ENCODE results near the gene MORN4.
"Not testable (repeated sequence)": the region's sequence is repeated elsewhere in the genome, so short reads cannot be mapped to it uniquely, and the experiment has no call there.

The MORN4 gene

DNA sequence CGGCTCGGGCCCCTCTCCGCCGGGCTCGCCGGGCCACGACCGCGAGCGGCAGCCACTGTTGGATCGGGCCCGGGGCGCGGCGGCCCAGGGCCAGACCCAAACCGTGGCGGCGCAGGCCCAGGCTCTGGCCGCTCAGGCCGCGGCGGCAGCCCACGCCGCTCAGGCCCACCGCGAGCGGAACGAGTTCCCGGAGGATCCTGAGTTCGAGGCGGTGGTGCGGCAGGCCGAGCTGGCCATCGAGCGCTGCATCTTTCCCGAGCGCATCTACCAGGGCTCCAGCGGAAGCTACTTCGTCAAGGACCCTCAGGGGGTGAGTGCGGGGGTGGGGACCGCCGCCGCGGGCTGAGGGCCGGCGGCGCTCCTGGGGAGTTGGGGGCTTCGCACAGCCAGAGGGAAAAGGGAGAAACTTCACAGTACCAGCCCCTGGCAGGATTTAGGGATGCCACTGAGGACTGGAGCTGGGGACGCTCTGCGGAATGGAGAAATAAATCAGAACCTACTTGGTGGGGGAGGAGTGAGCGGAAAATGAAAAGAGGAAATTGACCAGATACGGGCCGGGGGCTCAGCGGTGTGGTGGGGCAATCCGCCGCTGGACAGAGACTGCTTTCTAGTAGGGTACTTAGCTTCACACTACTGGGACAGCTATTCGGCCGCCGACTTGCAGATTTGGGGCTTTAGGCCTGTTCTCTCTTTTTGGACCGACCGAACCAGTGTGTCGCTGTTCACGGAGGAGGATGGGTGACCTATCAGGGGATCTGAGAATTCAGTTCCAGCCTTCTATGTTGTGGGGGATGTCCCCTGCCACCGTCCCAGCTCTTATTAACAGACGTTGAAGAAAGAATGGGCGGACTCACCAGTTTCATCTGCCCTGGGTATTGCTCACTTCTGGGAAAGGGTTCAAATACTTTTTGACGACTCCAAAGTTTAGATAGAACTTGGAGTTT, 7.8 kb upstream of the MORN4 start:
- peak in 1 of 2 experiments; percentile 45 for DNase-seq

DNA sequence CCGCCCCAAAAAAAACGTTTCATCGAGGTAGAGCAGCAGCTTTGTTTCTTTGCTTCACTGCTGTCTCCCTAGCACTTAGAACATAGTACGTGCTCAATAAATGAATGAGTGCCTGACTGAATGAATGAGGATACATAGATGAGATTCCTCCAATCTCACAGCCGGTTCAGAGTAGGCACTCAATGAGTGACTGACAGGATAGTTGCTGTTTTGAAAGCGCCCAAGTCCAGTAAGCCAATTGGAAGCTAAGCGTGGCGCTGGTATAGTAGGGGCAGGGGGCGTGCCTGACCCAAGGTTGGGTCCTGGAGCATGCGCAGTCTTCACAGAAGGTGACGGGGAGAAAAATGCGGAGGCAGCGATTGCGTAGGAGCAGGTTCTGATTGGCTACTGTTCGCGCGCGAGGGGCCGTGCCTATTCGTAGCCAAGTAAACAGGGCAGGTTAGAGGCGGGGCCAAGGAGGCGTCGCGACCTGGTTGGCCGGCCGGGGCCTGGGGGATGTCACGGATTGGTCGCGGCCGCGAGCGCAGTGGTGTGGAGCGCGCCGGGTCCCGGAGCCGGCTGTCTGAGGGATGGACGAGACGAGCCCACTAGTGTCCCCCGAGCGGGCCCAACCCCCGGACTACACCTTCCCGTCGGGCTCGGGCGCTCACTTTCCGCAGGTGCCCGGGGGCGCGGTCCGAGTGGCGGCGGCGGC, 7.0 kb upstream of the MORN4 start, which contains the start of gene PI4K2A:
Gene PI4K2A (plus strand): TSS at position 498 of the 694 bp plus-strand sequence. CDS start 72 bp downstream, at position 570.
- peak; percentile 96 to 98 for DNase-seq

DNA sequence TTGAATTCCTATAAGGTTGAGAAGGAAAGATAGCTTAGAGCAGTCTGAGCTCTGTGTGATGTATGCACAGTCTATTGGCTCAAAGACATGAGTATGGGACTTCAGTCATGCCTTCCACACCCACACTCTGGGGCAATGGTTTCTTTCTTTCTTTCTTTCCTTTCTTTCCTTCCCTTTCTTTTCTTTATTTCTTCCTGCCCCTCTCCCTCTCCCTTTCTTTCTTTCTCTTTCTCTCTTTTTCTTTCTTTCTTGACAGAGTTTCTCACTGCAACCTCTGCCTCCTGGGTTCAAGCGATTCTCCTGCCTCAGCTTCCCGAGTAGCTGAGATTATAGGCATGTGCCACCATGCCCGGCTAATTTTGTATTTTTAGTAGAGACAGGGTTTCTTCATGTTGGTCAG, 5.8 kb upstream of the MORN4 start:
- DNase-seq: not testable (repeated sequence)

DNA sequence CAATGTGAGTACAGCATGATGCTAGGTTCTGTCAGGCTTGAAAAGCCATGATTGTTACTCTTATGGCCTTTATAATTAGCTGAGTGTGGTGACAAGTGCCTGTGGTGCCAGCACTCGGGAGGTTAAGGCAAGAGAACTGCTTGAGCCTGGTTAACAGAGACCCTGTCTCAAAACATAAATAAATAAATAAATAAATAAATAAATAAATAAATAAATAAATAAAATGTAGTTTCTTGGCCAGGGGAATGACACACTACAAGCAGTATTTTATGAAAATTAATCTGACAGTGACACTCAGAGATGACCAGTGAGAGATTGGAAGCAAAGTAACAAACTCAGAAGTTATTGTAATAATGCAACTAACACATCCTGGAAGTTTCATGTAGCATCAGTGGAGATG, 2.3 kb upstream of the MORN4 start:
- DNase-seq: no peak

DNA sequence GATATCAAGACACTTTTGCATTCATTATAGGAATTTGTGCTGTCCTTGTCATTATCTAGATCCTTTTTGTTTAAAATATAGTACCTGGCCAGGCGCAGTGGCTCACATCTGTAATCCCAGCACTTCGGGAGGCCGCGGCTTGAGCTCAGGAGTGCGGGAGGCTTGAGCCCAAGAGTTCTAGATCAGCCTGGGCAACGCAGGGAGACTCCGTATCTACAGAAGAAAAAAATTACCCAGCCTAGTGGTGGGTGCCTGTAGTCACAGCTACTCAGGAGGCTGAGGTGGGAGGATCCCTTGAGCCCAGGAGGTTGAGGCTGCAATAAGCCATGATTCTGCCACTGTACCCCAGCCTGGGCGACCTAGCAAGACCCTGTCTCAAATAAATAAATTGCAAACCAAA, 621 bp upstream of the MORN4 start:
- peak in 1 of 2 experiments; percentile 27 for DNase-seq

DNA sequence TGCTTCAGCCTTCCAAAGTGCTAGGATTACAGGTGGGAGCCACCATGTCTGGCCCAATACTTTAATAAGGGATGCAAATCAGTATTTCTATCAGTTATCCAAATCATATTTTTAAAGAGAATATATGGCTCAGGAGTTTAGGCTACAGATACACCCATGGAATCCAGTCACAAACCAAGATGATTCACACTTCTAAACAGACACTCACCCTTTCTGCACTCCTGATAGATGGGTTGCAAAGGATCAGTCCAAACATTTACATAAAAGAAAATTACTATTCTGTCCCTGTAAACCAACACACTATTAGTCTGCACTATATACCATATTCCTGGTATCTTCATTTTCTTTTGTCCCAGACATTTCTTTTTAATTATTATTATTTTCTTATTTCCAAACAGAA, 2.2 kb downstream of the MORN4 start:
- no peak for DNase-seq

DNA sequence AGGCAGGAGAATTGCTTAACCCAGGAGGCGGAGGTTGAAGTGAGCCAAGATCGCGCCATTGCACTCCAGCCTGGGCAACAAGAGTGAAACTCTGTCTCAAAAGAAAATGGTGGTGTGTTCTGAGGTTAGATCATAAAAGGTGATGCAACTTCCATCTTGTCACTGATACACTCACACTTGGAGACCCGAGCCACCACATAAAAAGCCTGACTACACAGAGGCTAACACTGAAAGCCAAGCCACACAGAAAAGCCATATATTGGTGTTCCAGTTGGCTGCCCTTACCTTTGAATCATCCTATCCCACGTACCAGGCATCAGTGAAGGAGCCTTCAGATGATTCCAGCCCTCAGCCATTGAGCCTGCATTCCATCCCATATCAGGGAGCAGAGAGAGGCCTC, 4.0 kb downstream of the MORN4 start:
- DNase-seq: no peak

DNA sequence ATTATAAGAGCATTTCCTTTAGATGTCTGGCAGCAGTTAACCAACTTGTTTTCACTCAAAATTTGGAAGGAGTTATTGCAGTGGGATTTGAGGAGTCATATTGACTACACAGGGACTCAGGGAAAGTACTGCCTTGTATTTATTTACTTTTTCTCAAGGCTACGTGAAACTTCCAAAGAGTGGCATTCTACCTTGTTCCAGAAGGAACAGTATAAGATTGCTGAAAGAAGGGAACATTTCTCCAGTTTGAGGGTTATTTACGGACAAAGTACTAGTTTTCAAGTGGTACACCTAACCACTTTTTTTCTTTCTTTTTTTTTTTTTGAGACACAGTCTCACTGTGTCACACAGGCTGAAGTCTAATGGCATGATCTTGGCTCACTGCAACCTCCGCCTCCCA, 5.1 kb downstream of the MORN4 start:
- DNase-seq: no peak

DNA sequence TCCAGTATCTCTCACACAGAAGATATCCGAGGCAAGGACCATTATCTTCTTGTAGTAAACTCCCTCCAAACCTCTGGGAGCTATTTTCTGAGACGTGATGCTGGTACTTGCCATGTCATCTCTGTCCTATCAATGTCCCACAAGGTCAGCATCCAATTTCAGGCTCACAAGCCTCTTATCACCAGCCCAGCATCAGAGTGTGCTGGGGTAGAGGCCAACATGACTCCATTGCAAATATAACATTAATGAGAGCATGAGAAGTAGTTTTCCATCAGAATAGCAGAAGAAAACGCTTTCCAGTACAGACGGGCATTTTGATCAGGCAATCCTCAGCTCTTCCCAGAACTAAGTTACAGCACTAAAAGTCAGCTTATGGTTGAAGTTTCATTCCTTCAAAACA, 5.6 kb downstream of the MORN4 start:
- no peak for DNase-seq

DNA sequence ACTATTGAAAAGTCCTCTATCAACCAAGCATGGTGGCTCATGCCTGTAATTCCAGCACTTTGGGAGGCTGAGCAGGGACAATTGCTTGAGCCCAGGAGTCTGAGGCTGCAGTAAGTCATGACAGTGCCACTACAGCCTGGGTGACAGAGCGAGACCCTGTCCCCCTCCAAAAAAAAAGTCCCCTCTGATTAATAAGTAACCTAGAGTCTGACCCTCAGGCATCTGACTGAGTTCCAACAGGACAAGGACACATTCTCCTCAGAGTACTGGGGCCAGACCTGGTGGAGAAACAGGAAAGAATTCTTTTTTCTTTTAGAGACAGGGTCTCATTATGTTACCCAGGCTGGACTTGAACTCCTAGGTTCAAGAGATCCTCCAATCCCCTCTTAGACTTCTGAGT, 10.0 kb downstream of the MORN4 start:
- DNase-seq: no peak

DNA sequence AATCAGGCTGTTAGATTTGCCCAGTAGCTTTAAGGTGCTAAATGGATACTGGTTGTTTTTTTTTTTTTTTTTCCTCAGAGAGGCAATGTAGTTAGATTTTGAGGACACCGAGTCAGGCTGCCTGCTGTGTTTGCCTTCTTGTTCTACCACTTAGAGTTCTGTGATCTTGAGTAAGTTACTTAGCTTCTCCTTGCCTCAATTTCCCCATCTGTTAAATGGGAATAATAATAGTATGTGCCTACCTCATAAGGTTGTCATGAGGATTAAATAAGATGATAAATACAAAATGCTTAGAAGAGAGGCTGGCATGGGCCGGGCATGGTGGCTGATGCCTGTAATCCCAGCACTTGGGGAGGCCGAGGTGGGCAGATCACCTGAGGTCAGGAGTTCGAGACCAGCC, 14.6 kb downstream of the MORN4 start:
- no peak for DNase-seq

DNA sequence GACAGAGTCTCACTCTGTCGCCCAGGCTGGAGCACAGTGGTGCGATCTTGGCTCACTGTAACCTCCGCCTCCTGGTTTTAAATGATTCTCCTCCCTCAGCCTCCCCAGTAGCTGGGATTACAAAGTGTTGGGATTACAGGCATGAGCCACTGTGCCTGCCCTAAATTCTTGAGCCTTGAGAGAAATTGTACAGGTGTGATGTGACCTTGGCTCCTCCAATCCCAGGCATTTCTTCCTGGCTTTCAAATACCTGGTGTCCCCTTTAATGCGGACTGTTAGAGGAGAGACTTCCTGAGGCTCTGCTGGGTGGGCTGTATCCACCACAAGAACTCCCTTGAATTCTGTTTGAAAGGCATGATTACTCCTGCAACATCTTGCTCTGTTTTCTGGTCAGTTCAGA, 15.0 kb downstream of the MORN4 start:
- DNase-seq: no peak

DNA sequence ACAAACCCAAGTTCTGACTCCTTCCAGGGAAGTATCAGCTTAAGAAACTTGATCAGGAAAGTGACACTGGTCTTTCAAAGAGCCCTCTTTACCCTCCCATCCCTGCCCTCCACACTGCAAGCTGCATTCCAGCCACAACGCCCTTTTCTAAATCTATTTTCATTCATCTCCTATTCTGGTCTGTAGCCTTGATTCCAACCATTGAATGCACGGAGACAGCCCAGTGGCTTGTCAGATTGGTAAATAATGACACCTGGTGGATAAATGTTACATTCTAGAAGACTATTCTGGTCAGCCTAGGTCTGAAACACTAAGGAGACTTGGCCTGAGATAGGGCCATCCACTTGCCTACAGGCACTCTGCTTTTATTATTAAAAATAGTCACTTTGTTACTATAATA, 20.9 kb downstream of the MORN4 start:
- peak in 1 of 2 experiments; percentile 31 for DNase-seq

DNA sequence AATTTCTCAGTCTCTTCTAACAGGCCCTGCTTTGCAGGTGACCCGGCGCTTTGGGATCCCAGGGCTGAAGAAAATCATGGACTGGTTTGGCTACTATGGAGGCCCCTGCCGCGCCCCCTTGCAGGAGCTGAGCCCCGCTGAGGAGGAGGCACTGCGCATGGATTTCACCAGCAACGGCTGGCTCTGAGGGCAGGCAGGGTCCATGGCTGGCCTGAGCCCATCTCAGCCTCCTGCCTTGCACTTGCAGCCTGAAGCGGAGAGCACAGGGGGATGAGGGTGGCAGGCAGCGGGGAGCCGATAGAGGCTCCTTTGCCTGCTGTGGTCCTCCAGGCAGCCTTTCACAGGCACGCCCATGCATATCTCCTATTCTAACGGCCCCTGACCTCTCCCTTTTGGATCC, 21.8 kb downstream of the MORN4 start:
- no peak for DNase-seq

DNA sequence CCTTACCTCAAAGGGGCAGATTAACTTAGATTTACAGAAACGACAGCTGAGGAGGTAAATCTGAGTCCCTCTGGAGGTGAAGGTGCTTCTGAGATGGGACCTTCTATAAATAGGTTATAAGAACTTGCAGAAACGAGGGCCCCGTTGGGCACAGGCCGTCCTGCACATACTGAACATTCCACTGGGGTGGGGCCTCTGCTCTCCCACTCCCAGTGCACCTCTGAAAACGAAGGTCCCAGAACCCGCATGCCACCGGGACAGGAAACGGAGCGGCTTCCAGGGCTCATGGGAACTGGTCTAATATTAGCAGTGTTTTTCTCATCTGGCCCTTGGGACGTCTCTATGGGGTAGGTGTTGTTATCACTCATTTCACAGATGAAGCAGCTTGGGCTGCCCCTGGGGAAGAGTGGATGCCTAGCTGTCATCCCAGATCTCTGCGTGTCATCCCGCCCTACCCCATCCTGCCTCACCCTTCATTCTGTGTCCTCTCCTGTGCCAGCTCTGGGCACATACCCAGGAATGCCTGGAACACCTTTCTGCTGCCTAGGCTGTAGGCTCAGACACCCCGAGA, 24.2 kb downstream of the MORN4 start:
- no peak for DNase-seq

DNA sequence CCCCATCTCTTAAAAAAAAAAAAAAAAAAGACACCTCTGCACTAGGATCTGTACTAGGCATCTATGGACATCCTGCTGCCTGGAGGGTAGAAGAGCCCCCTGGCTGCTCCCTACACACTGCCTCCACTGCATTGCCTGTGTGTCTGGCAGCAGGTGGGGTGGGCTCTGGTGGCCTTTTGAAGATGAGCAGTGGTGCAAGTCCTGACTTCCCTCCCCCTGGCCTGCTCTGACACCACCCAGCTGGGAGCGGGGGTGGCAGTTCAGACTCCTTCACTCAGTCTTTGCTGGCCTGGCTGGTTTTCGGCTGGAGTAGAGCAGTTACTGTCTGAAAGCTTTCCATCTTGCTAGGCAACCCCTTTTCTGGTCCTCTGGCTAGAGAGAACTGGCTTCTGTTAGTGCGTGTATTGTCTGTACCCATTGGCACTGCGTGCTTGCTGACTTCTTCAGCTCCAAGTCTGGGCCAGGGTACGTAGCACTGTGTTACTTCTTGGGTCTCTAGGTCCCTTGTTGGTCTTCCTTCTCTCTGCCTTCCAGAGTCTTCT, 26.1 kb downstream of the MORN4 start:
- DNase-seq: no peak

DNA sequence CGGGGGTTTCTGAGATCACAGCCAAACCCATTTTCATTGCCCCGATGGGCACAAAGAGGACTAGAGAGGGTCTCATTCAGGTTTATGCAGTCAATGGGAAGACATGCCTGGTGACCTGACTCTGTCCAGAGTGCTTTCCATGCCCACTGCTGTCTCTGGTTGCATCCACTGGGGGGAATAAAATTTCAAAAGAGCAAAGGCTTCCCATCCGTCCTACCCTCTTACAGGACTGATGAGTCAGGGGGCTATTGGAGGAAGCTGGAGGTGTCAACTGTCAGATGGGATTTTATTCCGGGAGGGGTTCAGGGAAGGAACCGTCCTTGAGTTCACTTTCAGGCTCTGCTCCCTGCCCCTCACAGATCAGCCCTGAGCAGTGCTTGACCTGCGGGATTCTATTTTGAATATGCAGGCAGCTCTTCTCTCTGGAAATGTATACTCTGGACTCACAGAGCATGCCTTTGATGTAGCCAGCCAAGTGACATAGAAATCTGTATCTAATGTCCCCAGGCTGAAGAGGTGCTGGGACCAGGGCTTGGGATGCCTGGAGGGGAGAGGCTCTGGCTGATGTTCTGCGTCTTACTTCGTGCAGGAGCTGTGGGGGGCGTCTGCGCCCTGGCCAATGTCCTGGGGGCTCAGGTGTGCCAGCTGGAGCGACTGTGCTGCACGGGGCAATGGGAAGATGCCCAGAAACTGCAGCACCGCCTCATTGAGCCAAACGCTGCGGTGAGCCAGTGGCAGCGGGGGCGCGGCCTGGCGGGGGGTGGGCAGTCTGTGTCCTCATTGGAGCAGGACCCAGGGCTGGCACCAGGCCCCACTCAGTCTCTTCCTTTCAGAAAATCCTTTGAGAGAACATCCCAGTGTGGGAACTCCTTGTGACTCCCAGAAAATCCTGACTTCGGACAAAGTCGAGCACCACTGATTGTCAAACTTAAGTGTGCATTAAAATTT, 31.8 kb downstream of the MORN4 start:
- no peak for DNase-seq

DNA sequence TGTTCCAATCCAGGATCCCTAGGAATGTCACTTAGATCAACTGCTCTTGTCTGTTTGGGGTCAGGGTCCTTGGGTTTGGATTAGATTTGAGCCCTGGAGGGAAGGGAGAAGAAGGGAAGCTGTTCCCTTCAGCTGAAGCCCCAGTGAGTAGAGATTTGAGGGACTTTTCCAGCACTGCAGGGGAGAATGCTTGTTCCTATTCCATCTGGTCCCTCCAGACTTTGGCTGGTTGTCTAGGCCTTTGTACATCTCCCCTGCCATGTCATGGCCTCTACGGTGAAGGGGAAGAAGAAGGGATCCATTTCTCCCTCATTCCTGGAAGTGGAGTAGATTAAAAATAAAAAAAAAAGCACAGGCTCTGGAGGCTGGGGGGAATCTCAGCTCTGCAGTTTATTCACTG, 32.7 kb downstream of the MORN4 start:
- DNase-seq: no peak

DNA sequence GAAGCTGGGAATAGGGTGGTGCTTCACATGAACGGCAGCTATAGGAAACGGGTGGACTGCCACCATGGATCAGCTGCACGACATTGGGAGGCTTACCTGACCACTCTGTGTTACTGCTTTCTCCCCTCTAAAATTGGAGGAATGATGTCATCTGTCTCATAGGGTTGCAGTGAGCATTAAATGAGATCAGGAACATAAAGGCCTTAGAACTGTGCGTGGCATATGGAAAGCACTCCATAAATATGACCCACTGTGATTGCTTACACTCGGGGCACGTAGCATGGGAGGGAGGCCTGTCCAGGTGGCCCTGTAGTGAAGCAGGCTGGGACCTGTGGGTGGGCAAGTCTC, 34.1 kb downstream of the MORN4 start:
- no peak for DNase-seq

DNA sequence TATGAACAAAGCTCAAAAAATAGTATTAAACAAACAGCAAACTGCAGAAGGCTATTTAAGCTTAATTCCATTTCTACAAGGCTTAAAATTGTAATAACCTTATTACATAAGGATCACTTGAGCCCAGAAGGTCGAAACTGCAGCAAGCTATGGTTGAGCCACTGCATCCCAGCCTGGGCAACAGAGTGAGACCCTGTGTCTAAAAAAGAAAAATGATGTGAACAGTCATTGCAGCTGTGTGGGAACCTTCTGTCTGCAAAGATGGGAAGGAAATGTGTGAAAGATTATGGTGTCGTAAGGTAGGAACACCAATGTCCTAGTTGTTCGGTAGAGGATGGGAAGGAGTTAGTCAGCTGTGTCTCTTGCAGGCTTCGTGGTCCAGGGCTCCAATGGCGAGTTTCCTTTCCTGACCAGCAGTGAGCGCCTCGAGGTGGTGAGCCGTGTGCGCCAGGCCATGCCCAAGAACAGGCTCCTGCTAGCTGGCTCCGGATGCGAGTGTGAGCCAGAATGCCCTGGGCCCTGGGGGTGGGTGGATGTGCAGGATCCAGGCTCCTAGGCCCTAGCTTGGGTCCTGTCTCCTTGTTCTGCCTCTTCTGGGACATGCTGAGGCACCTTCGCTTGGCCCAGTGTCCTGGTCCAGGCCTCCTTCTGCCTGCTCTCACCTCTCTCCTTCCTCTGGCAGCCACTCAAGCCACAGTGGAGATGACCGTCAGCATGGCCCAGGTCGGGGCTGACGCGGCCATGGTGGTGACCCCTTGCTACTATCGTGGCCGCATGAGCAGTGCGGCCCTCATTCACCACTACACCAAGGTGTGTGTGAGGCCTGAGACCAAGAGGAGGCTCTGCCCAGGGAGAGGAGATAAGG, 34.7 kb downstream of the MORN4 start:
- no peak for DNase-seq

DNA sequence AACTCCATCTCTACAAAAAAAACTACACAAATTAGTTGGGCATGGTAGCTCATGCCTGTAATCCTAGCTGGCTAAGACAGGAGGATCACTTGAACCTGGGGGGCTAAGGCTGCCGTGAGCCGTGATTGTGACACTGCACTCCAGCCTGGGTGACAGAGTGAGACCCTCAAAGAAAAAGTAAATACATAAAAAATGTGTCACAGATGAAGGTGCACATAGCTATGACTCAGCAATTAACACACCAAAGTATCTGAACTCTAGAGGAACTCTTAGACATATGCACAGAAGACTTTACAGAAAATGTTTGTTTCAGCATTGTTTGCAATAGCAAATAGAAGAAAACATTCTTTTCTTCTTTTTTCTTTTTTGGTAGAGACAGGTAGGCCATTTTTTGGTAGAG, 35.5 kb downstream of the MORN4 start:
- DNase-seq: no peak
